HG02678 (cell line): ENCODE measurements around the gene OR1J2.
"Not testable (repeated sequence)": the region's sequence is repeated elsewhere in the genome, so short reads cannot be mapped to it uniquely, and the experiment has no call there.

ENCODE experiments used
- ATAC-seq: cut with Tn5 transposase; IDR thresholded peaks from one replicate; pipeline ENCODE4 v1.9.1; 2021; ENCODE audit warnings: mild to moderate bottlenecking, moderate library complexity; ENCODE audit not compliant: unreplicated experiment

The OR1J2 gene, protein sequence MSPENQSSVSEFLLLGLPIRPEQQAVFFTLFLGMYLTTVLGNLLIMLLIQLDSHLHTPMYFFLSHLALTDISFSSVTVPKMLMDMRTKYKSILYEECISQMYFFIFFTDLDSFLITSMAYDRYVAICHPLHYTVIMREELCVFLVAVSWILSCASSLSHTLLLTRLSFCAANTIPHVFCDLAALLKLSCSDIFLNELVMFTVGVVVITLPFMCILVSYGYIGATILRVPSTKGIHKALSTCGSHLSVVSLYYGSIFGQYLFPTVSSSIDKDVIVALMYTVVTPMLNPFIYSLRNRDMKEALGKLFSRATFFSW

DNA sequence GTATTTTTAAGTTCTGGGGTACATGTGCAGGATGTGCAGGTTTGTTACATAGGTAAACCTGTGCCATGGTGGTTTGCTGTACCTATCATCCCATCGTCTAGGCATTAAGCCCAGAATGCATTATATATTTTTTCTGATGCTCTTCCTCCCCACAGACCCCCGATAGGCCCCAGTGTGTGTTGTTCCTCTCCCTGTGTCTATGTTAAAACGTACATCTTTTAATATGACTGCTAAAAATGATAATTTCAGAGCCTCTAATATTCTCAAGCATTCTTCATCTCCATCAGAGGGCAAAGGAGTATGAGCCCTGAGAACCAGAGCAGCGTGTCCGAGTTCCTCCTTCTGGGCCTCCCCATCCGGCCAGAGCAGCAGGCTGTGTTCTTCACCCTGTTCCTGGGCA is at the start of gene OR1J2:
OR1J2 (plus strand) TSS at position 301 of the 400 bp plus-strand sequence; CDS start at position 301, 0 bp downstream.
- no peak for ATAC-seq

DNA sequence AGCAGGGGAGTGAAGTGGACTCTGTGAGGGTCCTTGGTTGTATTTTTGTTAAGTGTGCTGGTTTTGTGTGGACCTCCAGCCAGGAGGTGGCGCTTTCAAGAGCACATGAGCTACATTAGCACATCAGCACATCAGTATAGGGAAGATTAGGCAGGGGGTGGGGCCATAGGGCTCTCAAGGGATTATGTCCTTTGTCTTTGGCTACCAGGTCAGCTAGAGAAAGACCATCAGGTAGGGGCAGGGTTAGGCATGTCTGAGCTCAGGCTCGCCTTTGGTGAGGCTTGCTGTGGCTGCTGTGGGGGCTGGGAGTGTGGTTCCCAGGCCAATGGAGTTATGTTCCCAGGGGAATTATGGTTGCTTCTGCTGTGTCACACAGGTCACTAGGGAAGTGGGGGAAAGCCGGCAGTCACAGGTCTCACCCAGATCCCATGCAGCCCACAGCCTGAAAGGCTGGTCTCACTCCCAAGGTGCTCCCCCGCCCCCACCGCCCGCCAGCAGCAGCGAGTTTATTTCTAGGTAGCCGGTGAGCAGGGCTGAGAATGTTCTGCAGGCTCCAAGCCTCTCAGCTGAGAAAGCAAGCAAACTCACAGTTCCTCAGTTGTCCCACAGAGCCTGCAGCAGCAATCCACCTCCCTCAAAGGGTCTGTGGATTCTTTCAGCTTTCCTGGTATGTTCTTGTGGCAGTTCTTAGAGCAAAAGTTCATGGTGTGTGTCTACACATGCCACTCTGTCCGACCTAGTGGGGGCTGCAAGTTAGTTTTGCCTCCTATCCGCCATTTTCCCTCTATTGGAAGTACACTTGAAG is 46.6 kb upstream of the OR1J2 start:
- ATAC-seq = no peak

DNA sequence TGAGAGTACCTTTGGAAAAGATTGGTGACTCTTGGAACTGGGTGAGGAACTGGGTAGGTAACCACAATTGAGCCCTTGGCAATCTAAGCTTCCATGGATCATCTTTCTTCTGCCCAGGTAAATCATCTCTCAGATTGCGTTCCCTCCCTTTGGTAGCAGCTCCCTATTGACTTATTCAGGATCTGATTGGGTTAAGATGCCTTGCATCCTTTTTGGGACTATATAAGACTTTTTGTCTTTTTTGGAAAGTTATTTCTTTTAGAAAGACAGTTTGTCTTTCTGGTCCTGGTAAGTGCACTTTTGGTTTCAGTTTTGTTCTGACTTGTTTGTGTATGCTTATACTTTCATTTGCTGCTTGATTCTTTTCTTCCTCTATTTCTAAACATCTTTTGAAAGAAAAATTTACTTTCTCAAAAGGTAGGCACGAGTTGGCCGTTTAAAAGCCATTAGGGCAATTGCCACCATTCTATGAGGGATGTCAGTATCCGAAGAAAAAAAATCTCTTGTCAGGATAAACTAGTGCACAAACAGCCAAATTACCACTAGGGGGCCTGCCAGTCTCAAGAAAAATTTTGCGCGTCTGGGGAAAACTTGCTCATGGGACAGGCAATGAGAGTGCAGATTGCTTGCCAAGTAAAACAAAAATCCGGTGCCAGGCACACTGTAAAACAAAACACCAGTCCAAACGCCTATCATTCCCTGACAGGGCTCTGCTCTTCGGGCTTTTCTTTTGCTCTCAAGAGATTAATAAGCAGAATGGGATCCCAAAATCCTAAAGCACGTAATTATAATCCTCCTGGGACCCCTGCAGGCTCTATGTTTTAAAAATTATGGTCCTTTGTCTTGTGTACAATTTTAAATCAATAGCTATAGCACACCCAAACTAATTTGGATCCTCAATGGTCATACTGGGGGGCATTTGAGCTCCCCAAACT is 45.7 kb upstream of the OR1J2 start:
- ATAC-seq = peak; percentile 77

DNA sequence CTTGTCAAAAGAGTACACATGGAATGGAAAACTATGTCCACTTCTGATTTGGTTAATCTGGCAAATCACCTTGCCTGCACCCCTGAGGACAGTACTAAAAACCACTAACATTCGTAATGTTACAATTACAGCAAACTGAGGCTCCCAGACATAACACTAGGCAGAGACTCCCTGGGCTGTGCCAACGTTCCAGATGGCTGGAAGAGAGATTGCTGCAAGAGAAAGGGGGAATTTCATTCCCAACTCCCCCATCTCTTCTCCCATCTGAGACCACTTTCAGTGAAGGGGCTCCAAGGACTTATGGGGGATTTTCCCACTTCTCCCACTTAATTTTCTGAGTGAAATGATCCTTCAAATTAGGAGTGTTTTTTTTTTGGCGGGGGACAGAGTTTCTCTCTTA is 44.1 kb upstream of the OR1J2 start:
- ATAC-seq = no peak

DNA sequence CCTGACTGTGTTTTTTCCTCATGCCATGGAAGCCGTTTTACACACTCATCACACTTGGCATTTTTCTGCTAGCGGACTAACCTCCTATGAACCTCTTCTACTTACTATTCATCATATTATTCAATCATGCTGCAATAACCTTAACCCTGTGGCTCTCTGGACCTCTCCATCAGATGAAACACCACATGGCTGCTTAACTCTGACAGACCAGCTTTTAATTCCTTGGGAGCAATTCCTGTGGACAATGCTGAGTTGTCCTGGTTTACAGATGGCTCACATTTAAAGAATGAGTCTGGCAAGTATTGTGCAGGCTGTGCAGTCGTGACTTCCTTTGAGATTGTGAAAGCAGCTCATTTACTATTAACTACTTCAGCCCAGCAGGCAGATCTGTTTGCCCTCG is 41.9 kb upstream of the OR1J2 start:
- ATAC-seq = no peak

DNA sequence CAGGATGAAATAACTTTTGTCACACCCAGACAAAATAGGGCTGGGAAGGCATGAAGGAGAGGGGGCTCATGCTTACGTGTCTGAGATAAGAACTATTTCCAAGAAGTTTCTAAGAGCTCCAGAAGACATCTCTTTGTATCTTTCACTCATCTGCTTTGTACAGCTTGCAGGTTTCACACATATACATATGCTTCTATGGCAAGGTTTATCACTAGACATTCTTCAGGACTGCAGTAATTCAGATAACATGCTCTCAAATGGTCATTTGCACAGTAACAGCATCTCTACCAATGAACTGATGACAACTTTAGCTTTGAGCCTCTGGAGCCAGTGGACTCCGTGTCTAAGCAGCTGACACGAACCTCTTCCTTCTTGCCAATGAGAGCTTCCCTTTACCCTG is 36.0 kb upstream of the OR1J2 start:
- ATAC-seq = no peak

DNA sequence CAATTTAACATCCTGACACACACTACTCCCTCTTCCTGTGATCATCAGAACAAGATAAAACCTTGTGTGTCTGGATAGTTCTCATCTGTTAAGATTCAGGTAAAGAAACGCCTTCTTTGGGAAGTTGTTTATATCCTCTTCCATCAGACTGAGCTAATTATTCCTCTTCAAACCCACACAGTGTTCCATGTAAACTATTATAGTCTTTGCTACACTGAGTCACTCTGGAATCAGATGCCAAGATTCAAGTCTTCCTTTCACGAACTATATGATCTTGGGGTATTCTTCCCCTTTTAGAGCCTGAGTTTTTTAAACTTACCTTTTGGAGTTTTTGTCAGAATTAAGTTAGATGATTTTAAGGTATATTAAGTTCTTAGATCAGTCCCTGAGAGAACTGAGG is 34.9 kb upstream of the OR1J2 start:
- no peak for ATAC-seq

DNA sequence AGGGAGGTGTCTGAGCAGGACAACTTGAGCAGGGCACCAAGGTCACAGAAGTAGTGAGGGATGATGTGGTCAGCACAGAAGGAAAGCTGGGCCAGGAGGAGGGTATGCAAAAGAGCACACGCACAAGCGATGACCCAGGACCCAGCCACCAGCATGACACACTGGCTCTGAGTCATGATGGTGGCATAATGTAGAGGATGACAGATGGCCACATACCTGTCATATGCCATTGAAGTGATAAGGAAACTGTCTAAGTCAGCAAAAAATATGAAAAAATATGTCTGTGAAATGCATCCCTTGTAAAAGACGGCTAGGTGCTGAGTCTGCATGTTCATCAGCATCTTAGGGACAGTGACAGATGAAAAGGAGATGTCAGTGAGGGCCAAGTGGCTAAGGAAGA is 33.3 kb upstream of the OR1J2 start:
- ATAC-seq = no peak

DNA sequence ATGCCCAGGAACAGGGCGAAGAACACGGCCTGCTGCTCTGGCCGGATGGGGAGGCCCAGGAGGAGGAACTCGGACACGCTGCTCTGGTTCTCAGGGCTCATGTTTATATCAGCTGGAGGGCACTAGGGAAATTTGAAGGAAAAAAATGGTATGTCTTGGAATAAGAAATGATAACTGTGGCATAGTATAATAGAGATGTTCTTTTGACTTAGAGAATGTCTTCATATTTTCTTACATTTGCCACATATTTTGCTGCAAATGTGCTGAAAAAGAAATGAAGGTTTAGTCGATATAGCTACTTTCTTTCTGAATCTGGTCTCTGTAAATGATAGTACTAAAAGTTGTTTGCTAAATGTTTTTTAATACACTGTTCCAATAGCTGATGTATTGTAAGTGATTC is 32.8 kb upstream of the OR1J2 start, which contains the start of gene OR1J1:
OR1J1 (minus strand) TSS at position 101 of the 400 bp plus-strand sequence; CDS start at position 101, 0 bp downstream.
- ATAC-seq = no peak

DNA sequence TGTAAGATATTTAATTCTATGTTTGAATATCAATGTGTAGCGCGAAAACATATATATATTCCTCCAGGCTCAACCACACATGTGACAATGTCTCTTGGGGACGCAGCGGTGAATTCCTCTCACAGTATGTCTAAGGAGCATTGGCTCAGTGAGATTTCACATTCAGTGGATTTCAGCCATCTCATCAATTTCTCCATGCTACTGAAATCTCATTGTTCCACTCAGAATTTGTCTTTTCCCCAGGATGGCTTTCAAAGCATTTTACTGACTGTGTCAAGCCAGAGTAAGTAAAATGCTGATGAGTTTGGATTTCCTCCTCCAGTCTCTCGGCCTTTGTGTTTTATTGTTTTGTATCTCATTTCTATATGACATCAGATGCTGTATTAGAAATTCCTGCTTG is 31.5 kb upstream of the OR1J2 start:
- no peak for ATAC-seq

DNA sequence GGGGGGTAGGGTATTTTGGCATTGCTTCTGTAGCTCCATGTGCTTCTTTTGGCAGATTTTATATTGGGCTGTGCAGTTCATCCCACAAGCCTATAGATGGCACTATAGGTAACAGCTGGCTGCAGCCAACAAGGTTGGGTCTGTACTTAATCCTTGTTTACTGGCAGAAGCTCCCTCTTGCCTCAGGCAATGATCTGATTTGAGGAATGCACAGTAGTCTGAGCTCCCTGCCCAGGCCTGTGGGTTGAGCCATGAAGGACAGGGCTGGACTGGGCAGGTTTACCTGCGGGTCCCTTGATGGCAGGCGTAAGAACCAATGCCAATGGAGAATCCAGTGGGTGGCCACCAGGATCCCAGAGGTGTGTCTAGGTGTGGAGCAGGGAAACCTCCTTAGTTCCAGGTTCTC is 11.7 kb upstream of the OR1J2 start:
- ATAC-seq = no peak

DNA sequence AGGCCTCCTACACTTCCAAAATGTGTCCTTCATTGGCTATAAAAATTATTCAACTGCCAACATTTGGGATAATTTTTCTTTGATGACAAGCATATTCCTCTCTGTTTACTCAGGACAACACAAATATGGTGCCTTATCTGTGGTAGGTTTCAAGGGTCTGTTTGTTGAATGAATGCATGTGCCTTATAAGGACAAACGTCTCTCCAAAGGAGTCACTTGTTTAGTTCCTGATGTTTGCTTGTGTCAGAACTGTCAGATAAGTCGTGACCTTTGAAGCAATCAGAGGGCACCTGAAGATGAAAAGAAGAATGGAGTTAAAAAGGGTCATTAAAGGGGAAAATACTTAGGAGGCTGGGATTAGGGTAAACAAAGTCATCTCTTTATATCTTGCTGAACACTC is 3.6 kb upstream of the OR1J2 start:
- ATAC-seq = no peak

DNA sequence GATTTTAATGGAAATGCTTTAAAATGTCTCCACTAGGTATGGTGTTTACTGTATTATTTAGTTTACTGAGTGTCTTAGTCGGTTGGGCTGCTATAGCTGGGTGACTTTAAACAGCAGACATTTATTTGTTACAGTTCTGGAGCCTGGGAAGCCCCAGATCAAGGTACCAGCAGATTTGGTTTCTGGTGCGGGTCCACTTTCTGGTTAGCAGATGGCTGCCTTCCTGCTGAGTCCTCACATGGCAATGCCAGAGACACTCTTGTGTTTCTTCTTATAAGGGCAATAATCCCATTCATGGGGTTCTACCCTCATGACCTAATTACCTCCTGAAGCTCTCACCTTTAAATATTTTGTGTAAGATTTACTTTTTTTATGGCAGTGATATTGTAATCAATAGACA is 7.6 kb downstream of the OR1J2 start:
- ATAC-seq = no peak

DNA sequence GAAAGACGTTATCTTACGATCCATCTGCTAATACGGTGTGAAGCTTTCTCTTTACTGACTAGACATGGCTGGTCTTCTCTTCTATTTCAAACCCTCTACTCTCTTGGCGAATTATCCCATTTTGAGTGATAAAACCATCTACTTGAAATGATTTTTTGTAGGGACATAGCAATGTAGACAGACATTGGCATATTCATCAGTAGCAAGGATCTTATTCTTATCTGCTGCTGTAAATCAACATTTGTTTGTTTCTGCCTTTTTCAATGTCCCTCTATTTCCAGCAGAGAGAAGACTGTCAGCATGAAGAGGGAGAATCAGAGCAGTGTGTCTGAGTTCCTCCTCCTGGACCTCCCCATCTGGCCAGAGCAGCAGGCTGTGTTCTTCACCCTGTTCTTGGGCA is 8.2 kb downstream of the OR1J2 start, which contains the start of gene OR1J4:
OR1J4 (plus strand) TSS at position 301 of the 400 bp plus-strand sequence; CDS start at position 301, 0 bp downstream.
- ATAC-seq = no peak

DNA sequence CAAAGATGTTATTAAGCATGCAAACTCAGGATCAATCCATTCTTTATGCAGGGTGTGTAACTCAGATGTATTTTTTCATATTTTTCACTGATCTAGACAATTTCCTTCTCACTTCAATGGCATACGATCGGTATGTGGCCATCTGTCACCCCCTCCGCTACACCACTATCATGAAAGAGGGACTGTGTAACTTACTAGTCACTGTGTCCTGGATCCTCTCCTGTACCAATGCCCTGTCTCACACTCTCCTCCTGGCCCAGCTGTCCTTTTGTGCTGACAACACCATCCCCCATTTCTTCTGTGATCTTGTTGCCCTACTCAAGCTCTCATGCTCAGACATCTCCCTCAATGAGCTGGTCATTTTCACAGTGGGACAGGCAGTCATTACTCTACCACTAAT is 8.8 kb downstream of the OR1J2 start:
- no peak for ATAC-seq

DNA sequence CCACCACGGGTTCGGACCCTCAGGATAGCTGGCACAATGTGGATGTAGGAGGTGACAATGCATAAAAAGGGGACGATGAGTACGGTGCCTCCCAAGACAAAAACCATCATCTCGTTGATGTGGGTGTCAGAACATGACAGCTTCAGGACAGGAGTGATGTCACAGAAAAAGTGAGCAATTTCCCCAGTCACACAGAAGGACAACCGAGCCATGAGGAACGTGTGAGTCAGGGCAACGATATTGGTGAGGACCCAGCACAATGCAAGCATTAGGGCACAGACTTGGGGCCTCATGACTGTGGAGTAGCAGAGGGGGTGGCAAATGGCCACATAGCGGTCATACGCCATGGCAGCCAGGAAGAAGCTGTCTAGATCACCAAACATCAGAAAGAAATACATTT is 16.0 kb downstream of the OR1J2 start:
- no peak for ATAC-seq

DNA sequence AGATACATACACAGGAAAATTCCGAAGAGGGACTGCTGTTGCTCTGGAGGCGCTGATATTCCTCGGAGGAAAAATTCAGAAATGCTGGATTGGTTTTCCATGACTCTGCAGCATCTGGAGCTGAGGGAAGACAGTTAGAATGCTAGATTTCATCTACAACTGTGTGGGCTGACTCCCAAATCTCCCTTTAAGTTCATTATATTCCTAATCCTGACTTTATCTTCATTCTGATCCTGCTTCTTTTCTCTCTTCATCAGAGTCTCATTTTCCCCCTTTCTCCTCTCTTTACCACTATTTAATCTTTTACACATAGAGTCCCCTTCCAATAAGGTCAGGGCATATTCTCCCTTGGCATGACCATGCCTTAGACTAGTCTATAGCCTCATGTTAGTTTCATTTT is 16.6 kb downstream of the OR1J2 start, which contains the start of gene OR1N1:
OR1N1 (minus strand) TSS at position 101 of the 400 bp plus-strand sequence; CDS start at position 101, 0 bp downstream.
- ATAC-seq = no peak

DNA sequence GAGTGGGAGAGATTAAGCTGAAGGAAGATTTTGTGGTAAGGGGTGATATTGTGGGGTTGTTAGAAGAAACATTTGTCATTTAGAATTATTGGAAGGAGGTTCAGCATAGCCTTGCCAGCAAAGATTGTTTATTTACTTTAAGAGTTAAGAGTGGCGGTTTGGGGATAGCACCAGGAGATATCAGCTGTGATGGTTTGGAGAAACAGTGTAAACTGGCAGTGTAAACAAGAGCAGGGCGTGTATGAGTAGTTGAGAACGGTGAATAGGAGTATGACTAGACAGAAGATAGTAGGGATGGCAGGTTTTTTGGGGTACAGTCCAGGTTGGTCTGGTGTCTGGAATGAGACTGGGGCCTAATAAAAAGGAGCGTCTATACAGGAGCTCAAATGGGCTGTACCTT is 20.6 kb downstream of the OR1J2 start:
- ATAC-seq = not testable (repeated sequence)

DNA sequence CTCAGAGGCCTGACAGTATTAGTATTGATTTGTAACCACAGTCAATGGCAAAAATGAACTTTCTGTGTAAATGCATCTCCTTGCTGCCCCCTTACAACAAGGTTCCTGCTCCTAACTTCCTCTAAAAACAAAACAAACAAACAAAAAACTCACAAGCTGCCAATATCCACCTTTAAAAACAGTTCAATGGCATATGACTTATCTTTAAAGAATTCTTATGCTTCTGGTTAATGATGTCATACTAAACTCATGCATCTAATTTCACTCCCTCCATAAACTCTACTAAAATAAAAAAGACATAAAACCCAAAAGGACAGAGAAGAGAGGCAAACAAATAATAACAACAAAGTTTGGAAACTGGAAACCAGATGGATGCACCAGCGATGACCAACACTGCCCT is 25.5 kb downstream of the OR1J2 start:
- no peak for ATAC-seq

DNA sequence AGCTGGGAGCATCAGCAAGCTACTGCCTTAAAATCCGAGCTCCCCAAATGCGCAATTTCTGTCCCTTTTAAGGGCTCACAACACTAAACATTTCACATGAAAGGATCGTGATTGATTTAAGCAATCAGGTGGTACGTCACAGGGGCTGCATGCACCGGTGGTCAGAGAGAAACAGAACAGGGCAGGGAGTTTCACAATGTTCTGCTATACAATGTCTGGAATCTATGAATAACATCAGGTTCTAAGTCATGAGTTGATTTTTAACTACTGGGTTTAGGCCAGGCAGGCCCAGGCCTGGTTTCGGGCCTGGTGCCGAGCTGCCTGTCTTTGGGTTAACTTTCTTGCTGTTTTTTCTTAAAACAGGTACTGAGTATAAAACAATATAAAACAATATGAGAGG is 26.5 kb downstream of the OR1J2 start:
- not testable (repeated sequence) for ATAC-seq

DNA sequence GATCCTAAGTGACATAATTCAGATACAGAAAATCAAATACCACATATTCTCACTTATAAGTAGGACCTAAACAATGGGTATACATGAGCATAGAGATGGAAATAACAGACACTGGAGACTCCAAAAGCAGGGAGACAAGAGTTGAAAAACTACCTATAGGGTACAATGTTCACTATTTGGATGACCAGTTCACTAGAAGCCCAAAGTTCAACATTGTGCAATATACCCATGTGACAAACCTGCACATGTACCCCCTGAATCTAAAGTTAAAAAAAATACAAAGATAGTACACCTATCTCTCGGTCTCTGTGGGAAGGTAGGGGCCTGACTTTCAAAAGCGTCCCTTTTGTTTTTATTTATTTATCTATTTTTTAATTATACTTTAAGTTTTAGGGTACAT is 28.2 kb downstream of the OR1J2 start:
- ATAC-seq = no peak
